Ovary (tissue), 3 donors: Measurements from ENCODE around the gene GADD45A.

Experiments
- CTCF ChIP-seq, 3 donors: fragments of 450-650 bp in 2 of 3; fragments of 200-600 bp in 1 of 3; IDR thresholded peaks; one replicate each; pipeline versions ENCODE4 v1.5.1 to v1.8.0; 2016 to 2022; ENCODE audit warnings: antibody characterized with exemption in 3 of 3, mild to moderate bottlenecking in 1 of 3
- EP300 ChIP-seq: sonication (generic); formaldehyde crosslinking; IDR thresholded peaks from one replicate; pipeline ENCODE4 v1.6.1; 2017; ENCODE audit warnings: antibody characterized with exemption
- donor health status: DM: no; HTN: no; CAD: no.

GRCh38 chr1:67705735-67706453 is 20.9 kb downstream of the GADD45A start:
- TF ChIP-seq CTCF (IDR thresholded peaks at IDR 0.05) (no peak), EP300 (no peak)
